ENCODE data around the gene MVB12B.

Gene MVB12B

DNA sequence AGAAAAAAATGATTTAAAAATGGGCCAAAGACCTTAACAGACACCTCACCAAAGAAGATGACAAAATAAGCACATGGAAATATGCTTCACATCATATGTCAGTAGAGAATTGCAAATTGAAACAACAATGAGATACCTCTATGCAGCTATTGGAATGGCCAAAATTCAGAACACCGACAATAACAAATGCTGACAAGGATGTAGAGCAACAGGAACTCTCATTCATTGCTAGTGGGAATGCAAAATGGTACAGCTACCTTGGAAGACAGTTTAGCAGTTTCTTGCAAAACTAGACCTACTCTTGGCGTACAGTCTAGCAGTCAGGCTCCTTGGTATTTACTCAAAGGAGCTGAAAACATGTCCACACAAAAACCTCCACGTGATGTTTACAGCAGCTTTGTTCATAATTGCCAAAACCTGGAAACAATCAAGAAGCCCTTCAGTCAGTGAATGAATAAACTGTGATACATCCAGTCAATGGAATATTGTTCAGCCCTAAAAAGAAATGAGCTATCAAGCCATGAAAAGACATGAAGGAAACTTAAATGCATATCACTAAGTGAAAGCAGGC, 10.5 kb upstream of the MVB12B start:
- no peak overlapping the region for H3K27ac ChIP-seq
- no peaks in the 10 kb centered on the region for H3K36me3 ChIP-seq (replicated peaks)
- no peaks in the 10 kb centered on the region for H3K27me3 ChIP-seq (replicated peaks)
- in situ Hi-C loops (cut with HindIII; ENCODE audit: low pct_ligation_motif_present, low sequenced_read_pairs): no loop called here
- no peak overlapping the region for H3K4me3 ChIP-seq (ENCODE audit: low read depth, low read length)
- DNase-seq: no peak
- TF ChIP-seq, protein P1, sequence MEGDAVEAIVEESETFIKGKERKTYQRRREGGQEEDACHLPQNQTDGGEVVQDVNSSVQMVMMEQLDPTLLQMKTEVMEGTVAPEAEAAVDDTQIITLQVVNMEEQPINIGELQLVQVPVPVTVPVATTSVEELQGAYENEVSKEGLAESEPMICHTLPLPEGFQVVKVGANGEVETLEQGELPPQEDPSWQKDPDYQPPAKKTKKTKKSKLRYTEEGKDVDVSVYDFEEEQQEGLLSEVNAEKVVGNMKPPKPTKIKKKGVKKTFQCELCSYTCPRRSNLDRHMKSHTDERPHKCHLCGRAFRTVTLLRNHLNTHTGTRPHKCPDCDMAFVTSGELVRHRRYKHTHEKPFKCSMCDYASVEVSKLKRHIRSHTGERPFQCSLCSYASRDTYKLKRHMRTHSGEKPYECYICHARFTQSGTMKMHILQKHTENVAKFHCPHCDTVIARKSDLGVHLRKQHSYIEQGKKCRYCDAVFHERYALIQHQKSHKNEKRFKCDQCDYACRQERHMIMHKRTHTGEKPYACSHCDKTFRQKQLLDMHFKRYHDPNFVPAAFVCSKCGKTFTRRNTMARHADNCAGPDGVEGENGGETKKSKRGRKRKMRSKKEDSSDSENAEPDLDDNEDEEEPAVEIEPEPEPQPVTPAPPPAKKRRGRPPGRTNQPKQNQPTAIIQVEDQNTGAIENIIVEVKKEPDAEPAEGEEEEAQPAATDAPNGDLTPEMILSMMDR (IDR thresholded peaks at IDR 0.05; ENCODE audit: low read depth, low read length, missing control alignments): no peak

DNA sequence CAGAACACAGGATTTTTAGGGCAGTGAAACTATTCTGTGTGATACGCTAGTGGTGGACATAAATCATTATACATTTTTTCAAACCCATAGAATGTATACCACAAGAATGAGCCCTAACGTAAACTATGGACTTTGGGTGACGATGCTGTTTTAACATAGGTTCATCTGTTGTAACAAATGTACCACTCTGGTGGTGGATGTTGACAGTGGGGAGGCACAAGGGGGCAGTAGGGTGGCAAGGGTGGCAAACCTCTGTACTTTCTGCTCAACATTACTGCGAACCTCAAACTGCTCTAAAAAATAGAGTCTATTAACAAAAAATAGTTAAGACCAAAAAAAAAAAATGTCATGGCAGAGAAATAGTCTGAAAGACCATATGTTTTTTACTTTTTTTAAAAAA, 9.1 kb upstream of the MVB12B start:
- H3K27me3 ChIP-seq (replicated peaks): no peaks in the 10 kb centered on the region
- DNase-seq: no peak
- no peaks in the 10 kb centered on the region for H3K36me3 ChIP-seq (replicated peaks)
- in situ Hi-C loops (cut with HindIII; ENCODE audit: low pct_ligation_motif_present, low sequenced_read_pairs): no loop called here
- no peak overlapping the region for H3K27ac ChIP-seq
- TF ChIP-seq, protein P1 (IDR thresholded peaks at IDR 0.05; ENCODE audit: low read depth, low read length, missing control alignments): peak; percentile 52
- H3K4me3 ChIP-seq (ENCODE audit: low read depth, low read length): no peak overlapping the region

DNA sequence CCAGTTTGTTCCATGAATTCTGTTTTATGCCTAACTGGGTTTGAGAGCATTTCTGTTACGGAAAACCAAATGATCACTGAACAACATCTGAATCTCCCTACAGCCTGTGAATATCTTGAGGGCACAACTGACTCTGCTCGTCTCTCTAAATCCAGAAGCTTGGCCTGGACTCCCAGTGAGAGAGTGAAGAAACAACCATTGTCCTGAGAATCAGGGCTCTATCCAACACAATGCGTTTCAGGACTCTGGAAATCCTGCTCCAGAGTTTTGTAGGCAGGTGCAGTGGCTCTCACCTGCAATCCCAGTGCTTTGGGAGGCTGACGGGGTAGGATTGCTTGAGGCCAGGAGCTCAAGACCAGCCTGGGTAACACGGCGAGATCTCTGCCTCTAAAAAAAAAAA, 7.8 kb upstream of the MVB12B start:
- TF ChIP-seq, protein P1 (IDR thresholded peaks at IDR 0.05; ENCODE audit: low read depth, low read length, missing control alignments): no peak
- in situ Hi-C loops (cut with HindIII; ENCODE audit: low pct_ligation_motif_present, low sequenced_read_pairs): no loop called here
- no peak overlapping the region for H3K4me3 ChIP-seq (ENCODE audit: low read depth, low read length)
- H3K27ac ChIP-seq: no peak overlapping the region
- H3K36me3 ChIP-seq (replicated peaks): no peaks in the 10 kb centered on the region
- H3K27me3 ChIP-seq (replicated peaks): no peaks in the 10 kb centered on the region
- DNase-seq: no peak

DNA sequence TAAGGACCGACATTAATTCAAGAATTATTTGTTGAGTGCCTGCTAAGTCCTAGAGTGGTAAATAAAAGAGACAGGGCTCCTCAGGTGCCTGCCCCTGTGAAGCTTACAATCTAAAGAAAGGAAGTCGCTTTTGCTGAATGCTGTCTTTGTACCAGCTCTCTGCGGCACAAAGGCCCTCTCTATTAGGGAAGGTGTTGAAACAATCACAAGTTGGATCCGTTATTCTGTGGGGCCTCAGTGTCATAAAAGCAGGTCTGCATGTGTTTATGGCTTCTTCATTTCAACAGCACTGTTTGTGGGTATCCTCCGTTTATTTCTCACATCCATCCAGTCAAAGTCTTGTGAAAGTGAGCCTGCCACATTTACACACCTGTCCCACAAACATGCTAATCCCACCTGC, 7.0 kb upstream of the MVB12B start:
- no peak overlapping the region for H3K27ac ChIP-seq
- H3K36me3 ChIP-seq (replicated peaks): no peaks in the 10 kb centered on the region
- H3K27me3 ChIP-seq (replicated peaks): no peaks in the 10 kb centered on the region
- DNase-seq: no peak
- in situ Hi-C loops (cut with HindIII; ENCODE audit: low pct_ligation_motif_present, low sequenced_read_pairs): no loop called here
- no peak overlapping the region for H3K4me3 ChIP-seq (ENCODE audit: low read depth, low read length)
- TF ChIP-seq, protein P1 (IDR thresholded peaks at IDR 0.05; ENCODE audit: low read depth, low read length, missing control alignments): no peak

DNA sequence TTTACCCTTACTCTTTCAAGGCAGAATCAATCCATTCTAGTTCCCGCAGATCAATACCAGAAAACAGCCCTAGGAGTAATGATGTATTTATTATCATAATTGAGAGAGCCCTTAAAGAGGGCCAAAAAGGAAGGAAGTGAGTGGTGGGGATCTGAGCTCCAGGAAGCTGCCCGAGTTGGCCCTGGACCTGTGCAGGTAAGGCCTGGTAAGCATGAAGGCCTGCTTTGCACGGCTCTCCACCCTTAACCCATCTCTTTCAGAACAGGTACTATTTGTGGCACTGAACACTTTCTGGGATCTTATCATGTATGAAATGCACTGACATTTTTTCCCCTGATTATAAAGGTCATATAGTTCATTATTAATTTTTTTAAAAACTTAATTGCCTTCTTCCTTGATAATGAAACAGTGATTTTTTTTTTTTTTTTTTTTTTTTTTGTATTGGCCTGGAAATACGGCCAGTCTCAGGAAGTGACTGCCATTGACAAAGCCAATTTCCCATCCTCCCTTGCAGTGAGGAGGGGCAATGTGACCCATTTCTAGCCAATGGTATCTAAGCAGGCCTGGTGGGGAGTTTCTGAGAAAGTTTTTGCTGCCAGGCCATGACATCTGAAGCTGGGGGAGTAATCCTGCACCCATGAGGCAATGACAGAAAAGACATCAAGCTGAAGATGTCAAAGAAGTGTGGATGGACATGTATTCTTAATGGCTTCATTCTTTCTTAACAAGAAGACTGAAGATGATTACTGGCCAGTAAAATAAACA, 6.3 kb upstream of the MVB12B start:
- TF ChIP-seq, protein P1 (IDR thresholded peaks at IDR 0.05; ENCODE audit: low read depth, low read length, missing control alignments): no peak
- Histone ChIP-seq H3K36me3 (replicated peaks) (no peaks in the 10 kb centered on the region), H3K27ac (no peak overlapping the region), H3K27me3 (replicated peaks) (no peaks in the 10 kb centered on the region), H3K4me3 (ENCODE audit: low read depth, low read length) (no peak overlapping the region)
- in situ Hi-C loops (cut with HindIII; ENCODE audit: low pct_ligation_motif_present, low sequenced_read_pairs): no loop called here
- no peak for DNase-seq
